ENCODE data around the gene CCDC92.

Gene CCDC92

DNA sequence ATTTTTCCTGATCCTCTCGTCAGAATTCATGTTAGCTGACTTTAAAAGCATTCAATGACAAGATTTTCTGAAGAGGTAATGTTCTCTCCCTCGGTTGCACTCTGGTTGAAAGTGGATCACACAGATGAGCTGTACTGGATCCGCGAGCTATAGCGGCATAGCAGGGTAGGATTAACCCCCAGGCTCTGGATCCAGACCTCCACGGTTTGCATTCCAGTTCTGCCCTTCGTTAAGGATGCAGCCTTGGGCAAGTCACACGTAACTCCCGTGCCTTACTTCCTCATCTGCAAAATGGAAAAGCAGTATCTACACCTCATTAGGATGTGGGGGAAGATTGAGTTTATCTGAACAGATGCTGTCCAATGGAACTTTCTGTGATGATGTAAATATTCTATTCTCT is 13.8 kb downstream of the CCDC92 start:
- TF ChIP-seq, protein P1, sequence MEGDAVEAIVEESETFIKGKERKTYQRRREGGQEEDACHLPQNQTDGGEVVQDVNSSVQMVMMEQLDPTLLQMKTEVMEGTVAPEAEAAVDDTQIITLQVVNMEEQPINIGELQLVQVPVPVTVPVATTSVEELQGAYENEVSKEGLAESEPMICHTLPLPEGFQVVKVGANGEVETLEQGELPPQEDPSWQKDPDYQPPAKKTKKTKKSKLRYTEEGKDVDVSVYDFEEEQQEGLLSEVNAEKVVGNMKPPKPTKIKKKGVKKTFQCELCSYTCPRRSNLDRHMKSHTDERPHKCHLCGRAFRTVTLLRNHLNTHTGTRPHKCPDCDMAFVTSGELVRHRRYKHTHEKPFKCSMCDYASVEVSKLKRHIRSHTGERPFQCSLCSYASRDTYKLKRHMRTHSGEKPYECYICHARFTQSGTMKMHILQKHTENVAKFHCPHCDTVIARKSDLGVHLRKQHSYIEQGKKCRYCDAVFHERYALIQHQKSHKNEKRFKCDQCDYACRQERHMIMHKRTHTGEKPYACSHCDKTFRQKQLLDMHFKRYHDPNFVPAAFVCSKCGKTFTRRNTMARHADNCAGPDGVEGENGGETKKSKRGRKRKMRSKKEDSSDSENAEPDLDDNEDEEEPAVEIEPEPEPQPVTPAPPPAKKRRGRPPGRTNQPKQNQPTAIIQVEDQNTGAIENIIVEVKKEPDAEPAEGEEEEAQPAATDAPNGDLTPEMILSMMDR (IDR thresholded peaks at IDR 0.05) = no peak
- H3K9me3 ChIP-seq = no peaks in the 10 kb centered on the region
- H3K4me3 ChIP-seq (ENCODE audit: low read depth in 1 of 2, low read length in 1 of 2) = no peak overlapping the region
- no peaks in the 10 kb centered on the region for H3K27me3 ChIP-seq
- H3K27ac ChIP-seq = no peak overlapping the region
- H3K36me3 ChIP-seq = no peaks in the 10 kb centered on the region
- H3K4me1 ChIP-seq (ENCODE audit: control insufficient read depth in 1 of 2, insufficient read depth in 1 of 2, low read depth in 1 of 2, low read length in 1 of 2) = no peaks in the 10 kb centered on the region

DNA sequence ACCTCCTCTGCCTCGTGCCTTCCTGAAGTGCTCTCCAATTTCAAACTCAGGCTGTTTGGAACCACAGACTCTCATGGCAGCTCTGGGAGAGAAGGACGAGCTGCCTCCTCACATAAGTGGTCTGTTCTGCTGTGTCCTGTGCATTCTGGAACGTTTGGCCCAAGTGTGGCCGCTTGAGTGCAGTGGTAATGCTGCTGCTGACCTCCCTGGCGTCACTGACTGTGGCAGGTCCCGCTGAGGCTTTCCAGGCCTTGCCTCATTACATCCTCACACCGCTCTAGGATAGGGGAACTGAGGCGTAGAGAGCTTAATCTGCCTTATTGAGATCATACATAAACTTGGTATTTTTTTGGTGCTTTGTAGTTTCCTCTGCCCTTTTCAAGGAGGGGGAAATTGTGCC is 14.2 kb downstream of the CCDC92 start:
- TF ChIP-seq, protein P1 (IDR thresholded peaks at IDR 0.05) = no peak
- Histone ChIP-seq H3K9me3 (no peaks in the 10 kb centered on the region), H3K27ac (no peak overlapping the region), H3K27me3 (no peaks in the 10 kb centered on the region), H3K4me3 (ENCODE audit: low read depth in 1 of 2, low read length in 1 of 2) (no peak overlapping the region), H3K4me1 (ENCODE audit: control insufficient read depth in 1 of 2, insufficient read depth in 1 of 2, low read depth in 1 of 2, low read length in 1 of 2) (no peaks in the 10 kb centered on the region), H3K36me3 (no peaks in the 10 kb centered on the region)

DNA sequence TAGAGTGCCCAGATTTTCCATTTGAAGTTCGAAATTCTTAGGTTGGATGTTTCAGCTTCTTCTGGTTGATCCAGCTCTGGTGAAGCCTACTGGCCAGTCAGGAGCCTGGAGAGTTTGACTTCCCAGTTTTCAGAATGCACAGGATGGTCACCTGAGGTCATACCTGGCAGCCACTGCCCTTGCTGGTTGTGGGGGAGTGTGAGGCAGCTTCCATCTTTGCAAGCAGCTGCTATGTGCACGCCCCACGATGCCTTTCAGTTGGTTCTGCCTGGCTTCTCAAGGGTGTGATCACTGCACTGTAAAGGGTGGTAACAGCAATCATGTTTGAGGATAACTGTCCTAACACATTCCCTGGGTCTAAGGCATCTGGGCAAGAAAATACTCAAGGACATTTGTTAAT is 15.4 kb downstream of the CCDC92 start:
- Histone ChIP-seq H3K4me3 (ENCODE audit: low read depth in 1 of 2, low read length in 1 of 2) (no peak overlapping the region), H3K27ac (no peak overlapping the region), H3K9me3 (no peaks in the 10 kb centered on the region), H3K36me3 (no peaks in the 10 kb centered on the region), H3K4me1 (ENCODE audit: control insufficient read depth in 1 of 2, insufficient read depth in 1 of 2, low read depth in 1 of 2, low read length in 1 of 2) (no peaks in the 10 kb centered on the region), H3K27me3 (no peaks in the 10 kb centered on the region)
- TF ChIP-seq, protein P1 (IDR thresholded peaks at IDR 0.05) = no peak

DNA sequence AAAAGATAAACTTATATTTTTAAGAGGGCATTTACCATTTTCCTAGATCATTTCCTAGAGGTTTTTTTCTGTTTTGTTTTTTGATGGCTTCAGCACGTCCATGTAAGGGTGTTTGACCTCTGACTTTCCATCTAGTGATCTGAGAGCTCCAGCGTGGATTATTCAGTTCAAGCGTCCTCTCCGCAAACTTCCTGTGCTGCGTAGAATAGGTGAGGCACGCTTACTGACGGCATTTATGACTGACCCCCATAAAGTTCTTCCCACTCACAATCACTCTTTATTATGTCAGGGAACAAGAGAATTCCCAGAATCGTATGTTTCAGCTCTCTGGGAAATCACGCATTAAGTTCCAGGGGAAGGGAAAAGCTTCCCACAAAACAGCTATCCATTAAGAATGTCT is 16.4 kb downstream of the CCDC92 start:
- H3K4me3 ChIP-seq (ENCODE audit: low read depth in 1 of 2, low read length in 1 of 2) = no peak overlapping the region
- H3K9me3 ChIP-seq = no peaks in the 10 kb centered on the region
- H3K36me3 ChIP-seq = no peaks in the 10 kb centered on the region
- TF ChIP-seq, protein P1 (IDR thresholded peaks at IDR 0.05) = no peak
- H3K27ac ChIP-seq = no peak overlapping the region
- H3K4me1 ChIP-seq (ENCODE audit: control insufficient read depth in 1 of 2, insufficient read depth in 1 of 2, low read depth in 1 of 2, low read length in 1 of 2) = no peaks in the 10 kb centered on the region
- H3K27me3 ChIP-seq = no peaks in the 10 kb centered on the region

DNA sequence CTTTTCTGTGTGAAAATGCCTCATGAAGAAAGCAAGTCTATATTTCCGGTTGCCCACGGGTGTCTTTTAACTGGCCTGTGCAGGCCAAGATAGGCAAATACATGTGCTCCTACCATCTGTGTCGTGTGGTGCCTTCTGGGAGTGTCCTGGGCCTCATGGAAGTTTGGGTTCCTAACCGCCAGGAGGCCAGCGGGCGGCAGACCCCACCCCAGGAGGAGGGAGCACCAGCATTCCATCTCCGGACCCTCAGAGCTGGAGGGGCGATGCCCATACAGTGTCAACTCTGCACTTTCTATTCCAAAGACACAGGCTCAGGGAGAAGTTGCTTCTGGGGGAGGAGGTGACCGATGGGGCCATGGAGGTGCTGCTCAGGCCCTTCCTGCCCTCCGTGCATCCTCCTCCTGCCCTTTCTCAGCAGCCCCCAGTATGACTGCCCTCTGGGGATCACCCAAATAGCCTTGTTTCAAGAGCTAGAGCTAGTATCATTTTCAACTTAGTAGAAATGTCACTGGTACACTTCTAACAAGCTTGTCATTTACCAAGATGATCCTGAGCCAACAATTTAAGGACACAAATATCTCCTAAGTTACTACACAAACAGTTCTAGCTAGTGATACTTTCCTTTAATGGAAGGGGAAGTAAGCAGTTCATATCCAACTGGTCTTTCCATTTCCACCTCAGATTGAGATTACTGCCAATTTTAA is 17.8 kb downstream of the CCDC92 start:
- Histone ChIP-seq H3K36me3 (no peaks in the 10 kb centered on the region), H3K9me3 (no peaks in the 10 kb centered on the region), H3K4me1 (ENCODE audit: control insufficient read depth in 1 of 2, insufficient read depth in 1 of 2, low read depth in 1 of 2, low read length in 1 of 2) (no peaks in the 10 kb centered on the region), H3K27ac (no peak overlapping the region), H3K27me3 (no peaks in the 10 kb centered on the region), H3K4me3 (ENCODE audit: low read depth in 1 of 2, low read length in 1 of 2) (no peak overlapping the region)
- TF ChIP-seq, protein P1 (IDR thresholded peaks at IDR 0.05) = no peak
